HepG2 (cell line): ENCODE measurements around the gene MYBPC3. TPM values are rescaled to one million over a fixed set of nuclear protein-coding genes. Genes with fewer than 3 reads are reported as not detected.
A peak's percentile ranks its signal among the peaks of the same experiment; 100 is the strongest.

Source experiments
- ATAC-seq: fragments of 200-7000 bp; cut with Tn5 transposase; 3 replicates; pipeline ENCODE4 v1.9.1; 2020; ENCODE audit warnings: mild to moderate bottlenecking, moderate library complexity
- BruUV-seq: library from RNA; stranded (reverse); fragments of 400-500 nt; replicated peaks from 2 replicates; lab custom pipeline; 2021; lab: Mats Ljungman, UMichigan
- CTCF ChIA-PET: fragments of 300-600 bp; formaldehyde crosslinking; extraction: SDS; loops from one replicate; lab custom pipeline; 2021; ENCODE audit warnings: low total read pairs, inconsistent platforms, low intra/inter-chr PET ratio; lab: Yijun Ruan, JAX
- POLR2A ChIA-PET: fragments of 350-600 bp; sonication (Branson Sonifier 250); formaldehyde crosslinking; loops from one replicate; lab custom pipeline; 2020; ENCODE audit warnings: antibody characterized with exemption, inconsistent platforms; lab: Yijun Ruan, JAX
- DNase-seq: peaks from one replicate; pipeline ENCODE4 v3.0.0-alpha.2; 2015; ENCODE audit warnings: low spot score
- FAIRE-seq: peaks from 3 replicates; lab custom pipeline; 2011; peaks lifted over from hg19 to GRCh38; lab: Jason Lieb, UNC
- H2AFZ ChIP-seq: one replicate; pipeline ENCODE4 v1.6.1; 2011; ENCODE audit warnings: low read length, inconsistent platforms
- H3K27ac ChIP-seq: fragments of 300-600 bp; 3 replicates; pipeline ENCODE4 v1.8.0; 2011; ENCODE audit warnings: mixed run types, mild to moderate bottlenecking, mixed read lengths, low read length, inconsistent platforms; ENCODE audit not compliant: insufficient read depth; ENCODE audit errors: extremely low read length
- H3K27me3 ChIP-seq, 2 experiments: fragments of 200-600 bp in 1 of 2; 2 replicates in 1 of 2; 3 replicates in 1 of 2; pipeline versions ENCODE4 v1.6.0 to v1.8.0; 2011; ENCODE audit warnings: low read length in 2 of 2, mild to moderate bottlenecking in 2 of 2, moderate library complexity in 2 of 2, inconsistent platforms in 1 of 2; ENCODE audit not compliant: insufficient read depth in 2 of 2, control insufficient read depth in 1 of 2
- H3K36me3 ChIP-seq, 2 experiments: fragments of 200-600 bp in 1 of 2; replicated peaks in 1 of 2; 2 replicates in 1 of 2; 3 replicates in 1 of 2; pipeline versions ENCODE4 v1.5.1 to v1.8.0; 2011; ENCODE audit warnings: low read length in 2 of 2, inconsistent platforms in 1 of 2; ENCODE audit not compliant: insufficient read depth in 2 of 2, control insufficient read depth in 1 of 2
- H3K4me1 ChIP-seq: 2 replicates; pipeline ENCODE4 v1.5.1; 2012; ENCODE audit warnings: low read length, inconsistent platforms; ENCODE audit not compliant: insufficient read depth
- H3K4me2 ChIP-seq: 2 replicates; pipeline ENCODE4 v1.6.0; 2011; ENCODE audit warnings: low read depth, low read length, inconsistent platforms
- H3K4me3 ChIP-seq, 3 experiments: fragments of 200-600 bp in 1 of 3; sonication (generic), shearing (Covaris generic) in 1 of 3; replicated peaks in 1 of 3; 2 replicates each; pipeline ENCODE4 v1.5.1; 2011 to 2016; ENCODE audit warnings: low read length in 3 of 3, inconsistent platforms in 2 of 3, low read depth in 2 of 3, mild to moderate bottlenecking in 2 of 3, control low read depth in 1 of 3, mixed read lengths in 1 of 3; ENCODE audit not compliant: insufficient read depth in 1 of 3
- H3K79me2 ChIP-seq: one replicate; pipeline ENCODE4 v1.6.1; 2011; ENCODE audit warnings: low read length, inconsistent platforms; ENCODE audit not compliant: insufficient read depth
- H3K9ac ChIP-seq: 2 replicates; pipeline ENCODE4 v1.6.0; 2011; ENCODE audit warnings: mild to moderate bottlenecking, low read depth, low read length, inconsistent platforms; ENCODE audit not compliant: insufficient read depth
- H3K9me3 ChIP-seq: 2 replicates; pipeline ENCODE4 v1.5.1; 2012; ENCODE audit warnings: mild to moderate bottlenecking, low read length
- H4K20me1 ChIP-seq: 2 replicates; pipeline ENCODE4 v1.6.0; 2011; ENCODE audit warnings: inconsistent platforms, mild to moderate bottlenecking, low read length, moderate library complexity; ENCODE audit not compliant: insufficient read depth
- NFATC3 ChIP-seq: sonication (generic); formaldehyde crosslinking; IDR thresholded peaks from 2 replicates; pipeline ENCODE4 v1.5.1; 2020; ENCODE audit warnings: mild to moderate bottlenecking, missing genetic modification reagents
- NFE2L2 ChIP-seq: fragments of 150-350 bp; IDR thresholded peaks from 2 replicates; pipeline ENCODE4 v1.6.1; 2014; ENCODE audit warnings: low read length
- POLR2G ChIP-seq: fragments of 200-400 bp; formaldehyde crosslinking; IDR thresholded peaks from 2 replicates; pipeline ENCODE4 v1.6.1; 2018; ENCODE audit warnings: mild to moderate bottlenecking, low read depth, low read length, moderate library complexity
- SPEN ChIP-seq: sonication (generic); formaldehyde crosslinking; IDR thresholded peaks from 2 replicates; pipeline ENCODE4 v1.5.1; 2020; ENCODE audit warnings: low read depth, mild to moderate bottlenecking, missing genetic modification reagents
- YEATS4 ChIP-seq: sonication (generic); formaldehyde crosslinking; IDR thresholded peaks from 2 replicates; pipeline ENCODE4 v1.4.0; 2020; ENCODE audit warnings: missing genetic modification reagents, borderline replicate concordance
- ZFP36L1 ChIP-seq: sonication (generic); formaldehyde crosslinking; IDR thresholded peaks from 2 replicates; pipeline ENCODE4 v1.8.0; 2022; ENCODE audit warnings: mild to moderate bottlenecking, missing genetic modification reagents, moderate library complexity
- ZNF121 ChIP-seq: sonication (generic); formaldehyde crosslinking; IDR thresholded peaks from 2 replicates; pipeline ENCODE4 v1.5.0; 2020; ENCODE audit warnings: mild to moderate bottlenecking, missing genetic modification reagents
- ZNF124 ChIP-seq: sonication (generic); formaldehyde crosslinking; IDR thresholded peaks from 2 replicates; pipeline ENCODE4 v1.4.0; 2020; ENCODE audit warnings: missing genetic modification reagents
- ZNF224 ChIP-seq: sonication (generic); formaldehyde crosslinking; IDR thresholded peaks from 2 replicates; pipeline ENCODE4 v1.5.0; 2020; ENCODE audit warnings: mild to moderate bottlenecking, missing genetic modification reagents
- ZNF75D ChIP-seq: sonication (generic); formaldehyde crosslinking; IDR thresholded peaks from 2 replicates; pipeline ENCODE4 v1.8.1; 2023; ENCODE audit warnings: missing genetic modification reagents, mild to moderate bottlenecking, borderline replicate concordance
- WGBS: methylation state at CpG from one replicate; pipeline ENCODE4 v1.1.6; 2017; ENCODE audit warnings: low lambda C conversion rate; 5-methylcytosine and 5-hydroxymethylcytosine counted together
- in situ Hi-C: cut with HindIII; loops from 2 replicates; pipeline ENCODE4 v1.10.0; 2017; ENCODE audit warnings: low pct_unique_long_range_greater_than_20kb; ENCODE audit not compliant: extremely low pct_ligation_motif_present
- intact Hi-C: fragments of 100-400 bp; cut with micrococcal nuclease; formaldehyde crosslinking; loops from one replicate; pipeline ENCODE4 v1.10.0; 2022; ENCODE audit not compliant: unreplicated experiment
- polyA plus RNA-seq, 8 experiments: library from polyadenylated mRNA; depleted of rRNA in 3 of 8; stranded (reverse) in 7 of 8; unstranded in 1 of 8; fragments of >200 nt; fragmentation: Illumina TruSeq in 4 of 8; extraction: Trizol in 4 of 8; gene quantifications; 2 replicates each; pipeline versions ENCODE4 v1.2.1 to v1.2.3, GENCODE V29; 2011 to 2016; ENCODE audit warnings: low read depth in 4 of 8, missing spikeins in 1 of 8, mixed read lengths in 1 of 8; ENCODE audit not compliant: insufficient read depth in 1 of 8
- total RNA-seq, 5 experiments: library from RNA; depleted of rRNA; stranded (reverse); fragments of >200 nt; fragmentation: Illumina TruSeq; extraction: Trizol; gene quantifications; 2 replicates each; pipeline ENCODE4 v1.2.3, GENCODE V29; 2016; ENCODE audit warnings: low read depth in 1 of 5
- TF ChIP-seq, protein P1 (sequence below): IDR thresholded peaks from 2 replicates; pipeline ENCODE4 v1.6.1; 2016; ENCODE audit warnings: missing compliant biosample characterization, missing genetic modification reagents, borderline replicate concordance

MYBPC3 gene
- total and polyA plus RNA-seq, 2 of the 13 experiments (the other 11 are each of a cell fraction or from before 2014, with no cell fraction given), result not detected

DNA sequence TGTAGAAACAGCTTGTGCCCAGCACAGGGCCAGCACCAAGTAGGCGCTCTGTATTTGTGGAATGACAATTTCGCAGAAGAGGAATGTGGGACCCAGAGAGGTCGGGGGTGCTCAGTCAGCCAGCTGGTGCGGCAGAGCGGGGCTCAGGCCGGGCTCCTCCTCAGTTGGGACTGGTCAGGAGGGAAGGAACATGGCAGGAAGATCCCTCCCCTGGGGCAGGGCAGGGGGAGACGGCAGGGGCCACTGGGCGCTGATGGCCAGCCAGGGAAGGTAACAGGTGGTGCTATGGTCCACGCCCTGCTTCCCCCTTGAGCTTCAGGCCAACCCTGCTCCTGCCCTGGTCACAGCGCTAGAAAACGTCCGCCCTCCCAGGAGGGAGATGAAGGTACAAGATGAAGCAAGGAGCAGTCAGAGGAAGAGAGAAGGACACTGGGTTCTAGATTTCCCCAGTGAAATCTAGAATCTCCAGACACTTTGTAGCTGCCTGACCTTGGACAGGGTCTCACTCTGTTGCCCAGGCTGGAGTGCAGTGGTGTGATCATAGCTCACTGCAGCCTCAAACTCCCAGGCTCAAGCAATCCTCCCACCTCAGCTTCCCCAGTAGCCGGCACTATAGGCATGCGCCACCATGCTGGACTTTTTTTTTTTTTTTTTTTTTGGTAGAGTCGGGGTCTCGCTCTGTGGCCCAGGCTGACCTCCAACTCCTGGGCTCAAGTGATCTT is 39.4 kb upstream of the MYBPC3 start:
- intact Hi-C loops, result no loop called here
- ATAC-seq, result no peak
- Histone ChIP-seq H3K4me3 (no peak overlapping the region), H4K20me1 (no peaks in the 10 kb centered on the region), H3K4me2 (peak overlapping the region; percentile 65; the same call in 1 of the 2 replicates), H3K27me3 (peaks cover 0 to 5% of the 10 kb centered on the region in 2 experiments; a peak in 2 of 5 replicates), H2AFZ (no peak overlapping the region), H3K79me2 (no peaks in the 10 kb centered on the region), H3K27ac (no peak overlapping the region), H3K36me3 (no peaks in the 10 kb centered on the region), H3K9me3 (no peaks in the 10 kb centered on the region), H3K9ac (no peak overlapping the region), H3K4me1 (peaks cover 58% of the 10 kb centered on the region)
- TF ChIP-seq POLR2G (no peak), ZNF224 (CRISPR knock-in tag) (no peak), ZNF121 (CRISPR knock-in tag) (peak; percentile 85), NFE2L2 (no peak), ZNF124 (CRISPR knock-in tag) (no peak), SPEN (no peak)
- in situ Hi-C loops, result no loop called here
- POLR2A ChIA-PET, result no interaction called here
- no TSS peak for BruUV-seq
- DNase-seq, result no peak
- CTCF ChIA-PET, result no interaction called here
- 71% methylated on average over 12 of the region's 16 CpGs for WGBS
- no peak for FAIRE-seq

DNA sequence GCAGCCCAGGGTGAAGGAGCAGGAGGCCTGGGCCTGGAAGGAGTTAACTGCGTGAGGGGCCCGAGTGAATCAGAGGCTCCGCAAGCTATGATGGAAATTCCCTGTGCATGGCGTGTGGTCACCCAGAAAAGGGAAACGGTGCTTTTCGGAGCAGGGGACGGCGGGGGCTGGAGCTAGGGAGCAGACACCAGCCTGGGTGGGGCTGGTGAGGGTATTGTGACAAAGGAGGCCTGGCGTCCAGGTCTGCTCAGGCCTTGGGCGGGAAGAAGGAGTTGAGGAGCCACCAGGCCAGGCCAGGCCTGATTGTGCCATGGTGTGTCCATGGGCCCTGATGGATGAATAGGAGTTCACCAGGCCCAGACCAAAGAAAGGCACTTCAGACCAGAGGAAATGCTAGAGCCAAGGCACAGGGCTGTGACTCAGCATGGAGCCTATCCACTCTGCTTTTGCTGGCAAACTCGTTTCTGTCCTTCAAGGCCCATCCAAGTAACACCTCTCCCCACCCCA is 38.6 kb upstream of the MYBPC3 start:
- Histone ChIP-seq H3K9ac (no peak overlapping the region), H3K4me1 (peaks cover 58% of the 10 kb centered on the region), H3K27me3 (peaks cover 0 to 5% of the 10 kb centered on the region in 2 experiments; a peak in 2 of 5 replicates), H3K36me3 (no peaks in the 10 kb centered on the region), H4K20me1 (no peaks in the 10 kb centered on the region), H3K4me3 (no peak overlapping the region), H3K79me2 (no peaks in the 10 kb centered on the region), H3K4me2 (0 out of 2 replicates have a peak overlapping the region, but pooled peaks have one; percentile 14), H2AFZ (no peak overlapping the region), H3K9me3 (no peaks in the 10 kb centered on the region), H3K27ac (no peak overlapping the region)
- CTCF ChIA-PET, result no interaction called here
- no TSS peak for BruUV-seq
- FAIRE-seq, result no peak
- no peak for DNase-seq
- POLR2A ChIA-PET, result no interaction called here
- WGBS, result 48% methylated on average over 11 of the region's 11 CpGs
- ATAC-seq, result no peak
- TF ChIP-seq NFATC3 (CRISPR knock-in tag), result no peak
- TF ChIP-seq ZNF75D (CRISPR knock-in tag), result no peak
- TF ChIP-seq, protein P1, sequence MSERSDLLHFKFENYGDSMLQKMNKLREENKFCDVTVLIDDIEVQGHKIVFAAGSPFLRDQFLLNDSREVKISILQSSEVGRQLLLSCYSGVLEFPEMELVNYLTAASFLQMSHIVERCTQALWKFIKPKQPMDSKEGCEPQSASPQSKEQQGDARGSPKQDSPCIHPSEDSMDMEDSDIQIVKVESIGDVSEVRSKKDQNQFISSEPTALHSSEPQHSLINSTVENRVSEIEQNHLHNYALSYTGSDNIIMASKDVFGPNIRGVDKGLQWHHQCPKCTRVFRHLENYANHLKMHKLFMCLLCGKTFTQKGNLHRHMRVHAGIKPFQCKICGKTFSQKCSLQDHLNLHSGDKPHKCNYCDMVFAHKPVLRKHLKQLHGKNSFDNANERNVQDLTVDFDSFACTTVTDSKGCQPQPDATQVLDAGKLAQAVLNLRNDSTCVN, result no peak
- no peak for TF ChIP-seq ZFP36L1 (CRISPR knock-in tag)
- TF ChIP-seq YEATS4 (CRISPR knock-in tag), result no peak
- intact Hi-C loops (no loop called here), in situ Hi-C loops (no loop called here)
